Measurements from ENCODE around the gene C22orf23.

C22orf23 gene

GRCh38 chr22:37975153-37975552 lies 21.8 kb upstream of the C22orf23 start:
- H3K36me3 ChIP-seq (ENCODE audit: control insufficient read depth in 2 of 2, insufficient read depth in 1 of 2, low read length in 2 of 2), result peaks cover 0 to 6% of the 10 kb centered on the region in 2 experiments; a peak in 1 of 3 replicates
- no peak overlapping the region for H3K4me3 ChIP-seq (ENCODE audit: low read depth, low read length)
- 0 out of 2 replicates have a peak, but pooled peaks have one; percentile 26 for TF ChIP-seq KLF1 (tag by site-specific recombination; IDR thresholded peaks at IDR 0.05)
- no peak for TF ChIP-seq ZBTB49 (tag by site-specific recombination; IDR thresholded peaks at IDR 0.05; ENCODE audit: low read depth)
- no peak for TF ChIP-seq SETDB1 (IDR thresholded peaks at IDR 0.05; ENCODE audit: insufficient read length, low read length)
- H3K27ac ChIP-seq (ENCODE audit: extremely low read depth, low read depth, low read length), result no peak overlapping the region
- CTCF ChIA-PET, result interaction anchor here (1.1 to 2.2 kb wide), 3 partner anchors 9 to 112 kb away, joined by 5 to 9 read pairs (median 6); no protein-coding TSS in a partner anchor
- POLR2A ChIA-PET, result no interaction called here
- H3K4me1 ChIP-seq (ENCODE audit: control insufficient read depth, insufficient read depth, low read length), result no peaks in the 10 kb centered on the region
- no peaks in the 10 kb centered on the region for H3K9me3 ChIP-seq (ENCODE audit: control insufficient read depth, insufficient read depth, low read depth, low read length)

- no peaks in the 10 kb centered on the region for H3K9me3 ChIP-seq (ENCODE audit: control insufficient read depth, insufficient read depth, low read depth, low read length)
- H3K4me3 ChIP-seq (ENCODE audit: low read depth, low read length), result no peak overlapping the region
- POLR2A ChIA-PET, result no interaction called here
- peaks cover 0 to 20% of the 10 kb centered on the region in 2 experiments; a peak in 1 of 3 replicates for H3K36me3 ChIP-seq (ENCODE audit: control insufficient read depth in 2 of 2, insufficient read depth in 1 of 2, low read length in 2 of 2)
- no peak overlapping the region for H3K27ac ChIP-seq (ENCODE audit: extremely low read depth, low read depth, low read length)
- H3K4me1 ChIP-seq (ENCODE audit: control insufficient read depth, insufficient read depth, low read length), result no peaks in the 10 kb centered on the region
- CTCF ChIA-PET, result interaction anchor here (0.5 to 2.2 kb wide), 3 partner anchors 8 to 137 kb away, joined by 5 to 9 read pairs (median 6); no protein-coding TSS in a partner anchor
- TF ChIP-seq ZNF184 (tag by site-specific recombination; IDR thresholded peaks at IDR 0.05) (no peak), MZF1 (tag by site-specific recombination; IDR thresholded peaks at IDR 0.05; ENCODE audit: borderline replicate concordance) (no peak), EGR2 (tag by site-specific recombination; IDR thresholded peaks at IDR 0.05; ENCODE audit: low read depth) (peak; percentile 59; the same call in 1 of the 2 replicates)
Measured at GRCh38 chr22:37973271-37974170, 20.1 kb upstream of the C22orf23 start.

GRCh38 chr22:37972527-37972926 lies 19.1 kb upstream of the C22orf23 start:
- TF ChIP-seq ZNF37A (tag by site-specific recombination; IDR thresholded peaks at IDR 0.05), result no peak
- no peak for TF ChIP-seq ZNF366 (tag by site-specific recombination; conservative IDR thresholded peaks at IDR 0.05)
- peak; percentile 31; the same call in 1 of the 2 replicates for TF ChIP-seq ZBTB6 (tag by site-specific recombination; IDR thresholded peaks at IDR 0.05)
- no peak for TF ChIP-seq ZNF114 (tag by site-specific recombination; IDR thresholded peaks at IDR 0.05)
- no peak for TF ChIP-seq ZNF362 (tag by site-specific recombination; IDR thresholded peaks at IDR 0.05)
- TF ChIP-seq REPIN1 (tag by site-specific recombination; IDR thresholded peaks at IDR 0.05; ENCODE audit: low read depth), result no peak
- TF ChIP-seq ZIC2 (tag by site-specific recombination; IDR thresholded peaks at IDR 0.05), result peak; percentile 37
- TF ChIP-seq ZBTB48 (tag by site-specific recombination; IDR thresholded peaks at IDR 0.05), result peak; percentile 92
- no peak for TF ChIP-seq RBAK (tag by site-specific recombination; IDR thresholded peaks at IDR 0.05)
- no peak for TF ChIP-seq ZNF433 (tag by site-specific recombination; IDR thresholded peaks at IDR 0.05; ENCODE audit: low read depth)
- peaks cover 0 to 30% of the 10 kb centered on the region in 2 experiments; a peak in 1 of 3 replicates for H3K36me3 ChIP-seq (ENCODE audit: control insufficient read depth in 2 of 2, insufficient read depth in 1 of 2, low read length in 2 of 2)
- no peaks in the 10 kb centered on the region for H3K9me3 ChIP-seq (ENCODE audit: control insufficient read depth, insufficient read depth, low read depth, low read length)
- H3K27ac ChIP-seq (ENCODE audit: extremely low read depth, low read depth, low read length), result no peak overlapping the region
- no peaks in the 10 kb centered on the region for H3K4me1 ChIP-seq (ENCODE audit: control insufficient read depth, insufficient read depth, low read length)
- ChIA-PET CTCF (interaction anchor here (0.6 to 2.3 kb wide), 3 partner anchors 45 to 330 kb away, joined by 3 to 14 read pairs (median 4); no protein-coding TSS in a partner anchor), POLR2A (no interaction called here)
- no peak overlapping the region for H3K4me3 ChIP-seq (ENCODE audit: low read depth, low read length)
